NCI-H1436 treated with DMSO at 0.1 percent for 48 hours (cell line): ENCODE results near the gene SPRY1.
A peak's percentile ranks its signal among the peaks of the same experiment; 100 is the strongest.

Source experiments
- DNase-seq: peaks from one replicate; lab custom pipeline; 2025; lab: John Stamatoyannopoulos, UW

The SPRY1 gene

GRCh38 chr4:123409334-123409733 lies 12.7 kb downstream of the SPRY1 start:
- DNase-seq = no peak

DNA sequence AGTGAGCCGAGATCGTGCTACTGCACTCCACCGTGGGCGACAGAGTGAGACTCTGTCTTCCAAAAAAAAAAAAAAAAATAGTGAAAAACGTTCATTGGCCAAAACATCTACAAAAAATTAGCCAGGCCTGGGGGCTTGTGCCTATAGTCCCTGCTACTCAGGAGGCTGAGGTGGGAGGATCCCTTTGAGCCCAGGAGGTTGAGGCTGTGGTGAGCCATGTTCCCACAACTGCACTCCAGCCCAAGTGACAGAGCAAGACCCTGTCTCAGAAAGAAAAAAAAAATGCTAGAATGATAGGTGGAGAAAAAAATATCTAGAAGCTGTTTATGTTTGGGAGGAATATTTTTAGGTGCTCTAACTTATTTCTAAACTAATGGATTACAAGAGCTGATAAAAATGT lies 14.9 kb downstream of the SPRY1 start:
- no peak for DNase-seq

DNA sequence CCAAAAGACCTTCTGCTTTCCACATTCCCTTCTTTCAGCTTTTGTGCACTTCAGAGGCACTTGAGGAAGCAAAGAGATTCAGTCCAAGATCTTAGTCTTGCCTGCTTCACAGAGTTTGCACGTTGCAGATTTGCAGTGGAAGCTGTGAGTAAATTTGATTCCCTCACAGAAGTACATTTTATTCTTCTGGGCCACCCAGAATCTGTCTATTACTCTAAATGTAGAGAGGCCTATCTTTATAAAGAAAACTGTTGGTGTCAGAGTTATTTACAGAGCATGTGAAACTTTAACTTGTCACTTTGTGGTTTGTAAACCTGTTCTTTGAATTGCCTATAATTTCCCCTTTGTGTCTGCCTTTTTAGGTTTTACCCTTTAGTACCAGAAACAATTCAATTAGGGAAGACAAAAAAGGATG lies 15.5 kb downstream of the SPRY1 start:
- no peak for DNase-seq

DNA sequence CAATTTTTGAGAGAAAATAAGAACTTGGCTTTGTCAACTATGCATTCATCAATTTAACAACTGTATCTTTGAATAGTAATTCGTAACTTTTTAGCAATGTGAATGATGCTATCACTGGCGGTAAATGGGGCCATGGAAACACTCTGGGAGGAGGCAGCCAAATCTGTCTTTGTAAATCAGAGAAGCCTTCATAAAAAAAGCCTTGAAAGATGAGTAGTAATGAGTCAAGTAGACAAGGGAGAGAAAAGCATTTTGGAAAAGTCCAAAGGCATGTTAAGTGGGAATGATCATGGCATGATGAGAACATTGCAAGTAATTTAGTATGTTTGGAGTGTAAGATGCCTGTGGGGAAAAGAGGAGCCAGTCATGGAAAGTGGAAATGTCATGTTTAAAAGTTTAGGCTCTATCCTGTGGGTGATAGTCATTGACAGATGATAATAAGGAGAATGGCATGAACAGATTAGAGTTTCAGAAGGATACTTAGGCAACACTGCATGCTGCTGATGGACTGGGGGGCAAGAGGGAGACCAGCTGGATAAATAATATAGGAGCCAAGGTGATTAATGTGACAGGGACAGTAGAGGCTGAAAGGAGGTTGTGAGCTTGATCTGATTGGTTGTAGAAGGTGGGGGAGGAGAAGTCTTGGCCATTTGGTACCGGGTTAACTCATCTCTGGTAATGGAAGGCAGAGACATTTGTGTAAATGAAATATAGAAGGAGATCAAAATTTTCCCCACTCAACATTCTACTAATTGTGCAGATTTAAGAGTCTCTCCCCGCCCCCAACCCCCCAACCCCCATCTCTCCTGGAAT lies 16.3 kb downstream of the SPRY1 start:
- no peak for DNase-seq

GRCh38 chr4:123415576-123415975 lies 19.0 kb downstream of the SPRY1 start:
- no peak for DNase-seq

- no peak for DNase-seq
These were observed 19.4 kb downstream of the SPRY1 start for GRCh38 chr4:123415977-123416376.

DNA sequence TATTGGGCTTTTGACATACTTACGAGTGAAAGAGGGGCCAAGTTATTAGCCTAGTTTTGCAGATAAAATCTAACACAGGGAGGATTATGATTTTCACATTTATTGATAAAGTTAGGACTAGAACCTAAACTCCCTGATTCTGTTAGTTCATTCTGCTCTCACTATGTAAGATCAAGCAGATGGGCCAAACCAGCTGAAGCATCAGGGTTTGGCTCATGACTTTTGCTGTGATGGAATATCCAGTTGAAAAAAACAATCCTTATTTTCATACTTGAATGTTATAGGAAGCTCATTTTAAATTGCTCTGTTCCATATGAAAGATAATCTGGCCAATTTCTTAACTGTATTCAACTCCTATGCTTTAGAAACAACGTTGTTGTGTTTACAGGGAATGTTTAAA lies 21.2 kb downstream of the SPRY1 start:
- no peak for DNase-seq

GRCh38 chr4:123418351-123418931 lies 21.8 kb downstream of the SPRY1 start:
- peak; percentile 92 for DNase-seq

DNA sequence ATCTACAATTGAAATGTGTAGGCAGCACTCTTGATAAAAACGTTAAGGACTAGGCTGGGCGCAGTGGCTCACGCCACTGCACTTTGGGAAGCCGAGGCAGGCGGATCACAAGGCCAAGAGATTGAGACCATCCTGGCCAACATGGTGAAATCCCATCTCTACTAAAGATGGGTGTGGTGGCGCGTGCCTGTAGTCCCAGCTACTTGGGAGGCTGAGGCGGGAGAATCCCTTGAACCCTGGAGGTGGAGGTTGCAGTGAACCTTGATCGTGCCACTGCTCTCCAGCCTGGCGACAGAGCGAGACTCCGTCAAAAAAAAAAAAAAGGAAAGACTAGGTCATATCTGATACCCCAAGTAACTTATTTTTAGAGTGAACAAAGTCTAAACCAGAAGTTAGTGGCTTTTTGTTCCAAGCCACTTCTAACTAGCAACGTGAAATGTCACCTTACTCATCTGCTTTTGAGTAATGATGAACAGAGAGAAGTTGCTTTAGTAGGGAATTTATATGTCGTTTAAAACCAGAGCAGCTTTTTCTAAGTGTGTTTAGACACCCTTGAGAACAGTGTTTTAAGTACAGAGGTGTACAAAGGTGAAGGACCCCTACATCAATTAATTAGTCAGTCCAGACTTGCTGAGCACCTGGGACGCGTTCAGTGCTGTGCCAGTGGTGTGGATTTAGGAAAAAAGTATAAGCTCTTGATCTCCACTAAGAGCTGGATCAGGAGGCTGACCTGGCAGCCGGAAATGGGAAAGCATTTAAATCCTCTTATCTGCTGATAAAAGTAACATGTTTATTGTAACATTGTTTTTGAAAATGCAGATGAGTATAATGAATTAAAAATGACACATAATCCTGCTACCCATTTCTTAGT lies 23.5 kb downstream of the SPRY1 start:
- no peak for DNase-seq

DNA sequence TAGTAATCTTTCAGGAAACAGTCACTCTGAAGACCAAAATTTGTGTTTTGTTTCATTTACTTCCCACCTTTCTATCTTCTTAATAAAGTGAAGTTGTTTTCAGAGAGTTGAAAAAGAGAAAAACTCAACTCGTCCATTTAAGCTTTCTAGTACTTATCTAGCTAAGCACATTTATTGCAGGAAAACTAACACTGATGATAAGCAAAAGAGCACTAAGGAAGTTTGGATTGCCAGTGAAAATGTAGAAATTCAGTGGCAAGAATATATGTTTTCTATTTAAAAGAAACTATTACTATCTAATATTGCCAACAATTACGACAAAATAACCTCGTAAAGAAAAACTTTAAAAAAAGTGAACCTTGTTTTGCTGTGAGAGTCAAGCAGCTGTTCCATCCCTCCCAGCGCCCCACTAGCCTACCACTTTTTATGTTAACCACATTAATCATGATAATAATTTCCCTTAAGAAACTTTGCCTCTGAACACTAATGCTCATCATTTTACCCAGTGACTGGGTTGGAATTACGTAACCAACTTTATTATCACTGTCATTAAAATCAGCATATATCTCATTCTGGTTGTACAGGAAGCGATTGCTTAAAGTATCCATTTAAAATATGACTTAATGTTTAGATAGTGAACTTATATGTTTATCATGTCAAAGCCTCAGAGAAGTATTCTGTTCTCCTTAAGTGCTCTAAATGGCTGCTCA lies 24.8 kb downstream of the SPRY1 start:
- no peak for DNase-seq

- DNase-seq = no peak
These were observed 25.6 kb downstream of the SPRY1 start for GRCh38 chr4:123421937-123422781.

GRCh38 chr4:123423819-123424218 lies 27.2 kb downstream of the SPRY1 start:
- DNase-seq = no peak

- no peak for DNase-seq
These were observed 31.4 kb downstream of the SPRY1 start for GRCh38 chr4:123427951-123428350.

DNA sequence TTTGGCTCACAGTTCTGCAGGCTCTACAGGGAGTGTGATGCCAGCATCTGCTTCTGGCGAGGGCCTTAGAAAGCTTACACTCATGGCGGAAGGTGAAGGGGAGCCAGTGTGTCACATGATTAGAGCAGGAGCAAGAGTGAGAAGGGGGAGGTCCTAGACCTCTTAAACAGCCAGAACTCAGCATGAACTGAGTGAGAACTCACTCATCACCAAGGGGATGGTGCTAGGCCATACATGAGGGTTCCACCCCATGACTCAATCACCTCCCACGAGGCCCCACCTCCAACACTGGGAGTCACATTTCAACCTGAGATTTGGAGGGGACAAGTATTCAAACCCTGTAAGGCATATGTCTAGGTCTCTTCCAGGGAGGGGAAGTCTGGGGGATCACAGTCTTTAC lies 33.4 kb downstream of the SPRY1 start:
- DNase-seq = no peak

DNA sequence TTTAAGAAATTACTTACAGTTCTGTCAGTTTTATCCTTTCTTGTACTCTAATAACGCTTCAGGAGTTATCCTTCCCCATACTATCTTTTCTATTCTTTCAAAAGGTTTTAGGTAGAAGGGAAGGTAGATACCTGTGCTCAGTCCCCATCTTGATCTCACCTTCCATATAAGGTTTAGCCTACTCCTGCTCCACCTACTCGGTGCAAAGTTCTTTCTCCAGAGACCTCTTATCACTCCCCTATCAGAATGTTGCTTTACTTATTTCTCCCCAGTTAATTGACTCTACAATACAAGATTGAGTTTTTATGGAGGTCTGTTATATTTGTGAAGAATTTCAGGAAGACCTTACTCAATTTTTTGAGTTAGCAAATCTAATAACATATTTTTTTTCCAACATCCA lies 33.9 kb downstream of the SPRY1 start:
- no peak for DNase-seq

DNA sequence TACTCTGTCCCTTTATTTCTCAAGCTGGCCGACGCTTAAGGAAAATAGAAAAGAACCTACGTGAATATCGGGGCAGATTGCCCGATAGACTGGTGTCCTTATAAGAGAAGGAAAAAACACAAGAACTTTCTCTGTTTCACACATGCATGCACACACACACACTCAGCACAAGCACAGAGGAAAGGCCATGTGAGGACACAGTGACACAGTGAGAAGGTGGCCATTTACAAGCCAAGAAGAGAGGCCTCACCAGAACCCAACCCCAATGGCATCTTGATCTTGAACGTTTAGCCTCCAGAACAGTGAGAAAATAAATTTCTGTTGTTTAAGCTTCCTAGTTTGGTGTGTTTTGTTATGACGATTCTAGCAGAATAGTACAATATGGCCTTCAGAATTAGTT lies 37.0 kb downstream of the SPRY1 start:
- no peak for DNase-seq

GRCh38 chr4:123433976-123434375 lies 37.4 kb downstream of the SPRY1 start:
- DNase-seq = no peak

DNA sequence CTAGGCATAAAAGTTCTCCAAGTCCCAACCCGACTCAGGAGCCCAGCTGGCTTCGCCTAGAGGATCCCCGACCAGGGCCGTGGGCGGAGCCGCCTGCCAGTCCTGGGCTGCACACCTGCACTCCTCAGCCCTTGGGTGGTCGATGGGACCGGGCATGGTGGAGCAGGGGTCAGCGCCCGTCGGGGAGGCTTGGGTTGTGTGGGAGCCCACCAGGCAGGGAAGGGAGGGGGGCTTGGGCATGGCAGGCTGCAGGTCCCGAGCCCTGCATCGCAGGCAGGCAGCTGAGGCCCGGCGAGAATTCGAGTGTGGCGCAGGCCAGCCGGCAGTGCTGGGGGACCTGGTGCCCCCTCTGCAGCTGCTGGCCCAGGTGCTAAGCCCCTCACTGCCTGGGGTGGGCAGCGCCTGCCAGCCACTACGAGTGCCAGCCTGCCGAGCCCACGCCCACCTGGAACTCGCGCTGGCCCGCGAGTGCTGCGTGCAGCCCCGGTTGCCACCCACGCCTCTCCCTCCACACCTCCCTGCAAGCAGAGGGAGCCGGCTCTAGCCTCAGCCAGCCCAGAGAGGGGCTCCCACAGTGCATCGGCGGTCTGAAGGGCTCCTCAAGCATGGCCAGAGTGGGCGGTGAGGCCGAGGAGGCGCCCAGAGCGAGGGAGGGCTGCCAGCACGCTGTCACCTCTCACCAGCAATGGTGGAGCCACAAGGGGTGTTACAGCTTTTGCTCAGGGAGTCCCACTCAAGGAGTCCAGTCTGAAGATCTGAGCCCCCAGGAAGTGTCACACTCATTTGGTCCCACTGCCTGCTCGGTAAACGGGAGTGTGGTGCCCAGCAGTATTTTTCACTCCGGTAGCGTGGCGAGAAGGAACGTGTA lies 38.9 kb downstream of the SPRY1 start:
- DNase-seq = no peak

DNA sequence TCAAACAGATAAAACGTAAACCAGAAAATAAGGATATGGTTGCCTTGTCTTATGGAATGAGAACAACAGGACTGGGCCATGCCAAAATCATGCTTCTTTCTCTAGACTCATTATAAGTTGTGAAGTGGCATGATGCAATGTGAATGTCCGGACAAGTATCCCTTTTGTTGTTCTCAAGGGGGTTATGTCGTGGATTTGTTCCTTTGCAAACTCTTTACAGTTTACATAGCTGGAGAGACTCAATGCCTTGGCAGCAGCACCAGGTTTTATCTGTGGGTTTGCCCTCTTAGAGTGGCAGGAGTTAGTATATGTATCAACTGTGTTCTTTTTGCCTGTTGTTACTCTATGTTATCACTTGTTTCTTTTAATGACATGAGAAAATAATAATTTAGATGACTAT lies 41.4 kb downstream of the SPRY1 start:
- no peak for DNase-seq
